Measurements from ENCODE around the gene KCNAB1.

The KCNAB1 gene

GRCh38 chr3:156290924-156291271 lies 170.5 kb downstream of the KCNAB1 start:
- H3K4me1 ChIP-seq (ENCODE audit: control insufficient read depth in 1 of 2, insufficient read depth in 1 of 2, low read depth in 1 of 2, low read length in 1 of 2), result peaks cover 0 to 6% of the 10 kb centered on the region in 2 experiments
- no peak overlapping the region for H3K4me3 ChIP-seq (ENCODE audit: low read depth in 1 of 2, low read length in 1 of 2)
- H3K36me3 ChIP-seq, result no peaks in the 10 kb centered on the region
- no peak for TF ChIP-seq CTCF (IDR thresholded peaks at IDR 0.05)
- no peak overlapping the region for H3K27ac ChIP-seq
- peaks cover 57% of the 10 kb centered on the region for H3K27me3 ChIP-seq
- no peaks in the 10 kb centered on the region for H3K9me3 ChIP-seq

- Histone ChIP-seq H3K36me3 (no peaks in the 10 kb centered on the region), H3K4me1 (ENCODE audit: control insufficient read depth in 1 of 2, insufficient read depth in 1 of 2, low read depth in 1 of 2, low read length in 1 of 2) (peaks cover 0 to 6% of the 10 kb centered on the region in 2 experiments), H3K9me3 (no peaks in the 10 kb centered on the region), H3K4me3 (ENCODE audit: low read depth in 1 of 2, low read length in 1 of 2) (no peak overlapping the region), H3K27ac (no peak overlapping the region), H3K27me3 (peaks cover 57% of the 10 kb centered on the region)
- no peak for TF ChIP-seq CTCF (IDR thresholded peaks at IDR 0.05)
Observed at GRCh38 chr3:156291272-156292123, 171.1 kb downstream of the KCNAB1 start.

- Histone ChIP-seq H3K36me3 (no peaks in the 10 kb centered on the region), H3K9me3 (no peaks in the 10 kb centered on the region)
- TF ChIP-seq CTCF (IDR thresholded peaks at IDR 0.05), result no peak
Observed at GRCh38 chr3:156293566-156293965, 173.2 kb downstream of the KCNAB1 start.

GRCh38 chr3:156297582-156297981 lies 177.2 kb downstream of the KCNAB1 start:
- Histone ChIP-seq H3K4me3 (ENCODE audit: low read depth in 1 of 2, low read length in 1 of 2) (no peak overlapping the region), H3K27me3 (peaks cover 11% of the 10 kb centered on the region), H3K9me3 (no peaks in the 10 kb centered on the region), H3K36me3 (no peaks in the 10 kb centered on the region), H3K27ac (no peak overlapping the region), H3K4me1 (ENCODE audit: control insufficient read depth in 1 of 2, insufficient read depth in 1 of 2, low read depth in 1 of 2, low read length in 1 of 2) (peaks cover 7 to 14% of the 10 kb centered on the region in 2 experiments)
- TF ChIP-seq CTCF (IDR thresholded peaks at IDR 0.05), result no peak

More at GRCh38 chr3:156293566-156293965, 173.2 kb downstream of the KCNAB1 start:
- peaks cover 51% of the 10 kb centered on the region for H3K27me3 ChIP-seq
- no peak overlapping the region for H3K27ac ChIP-seq
- peaks cover 0 to 6% of the 10 kb centered on the region in 2 experiments for H3K4me1 ChIP-seq (ENCODE audit: control insufficient read depth in 1 of 2, insufficient read depth in 1 of 2, low read depth in 1 of 2, low read length in 1 of 2)
- H3K4me3 ChIP-seq (ENCODE audit: low read depth in 1 of 2, low read length in 1 of 2), result no peak overlapping the region

GRCh38 chr3:156298014-156298413 lies 177.6 kb downstream of the KCNAB1 start:
- no peak overlapping the region for H3K4me3 ChIP-seq (ENCODE audit: low read depth in 1 of 2, low read length in 1 of 2)
- H3K4me1 ChIP-seq (ENCODE audit: control insufficient read depth in 1 of 2, insufficient read depth in 1 of 2, low read depth in 1 of 2, low read length in 1 of 2), result peaks cover 7 to 14% of the 10 kb centered on the region in 2 experiments
- no peaks in the 10 kb centered on the region for H3K36me3 ChIP-seq
- no peak for TF ChIP-seq CTCF (IDR thresholded peaks at IDR 0.05)
- no peaks in the 10 kb centered on the region for H3K9me3 ChIP-seq
- no peak overlapping the region for H3K27ac ChIP-seq
- peaks cover 6% of the 10 kb centered on the region for H3K27me3 ChIP-seq

All from neutrophil (primary cell).